ENCODE data around the gene PELO. TPM values are rescaled to one million over a fixed set of nuclear protein-coding genes. Genes with fewer than 3 reads are reported as not detected.
A peak's percentile ranks its signal among the peaks of the same experiment; 100 is the strongest.

The PELO gene
- total and polyA plus RNA-seq, 2 donors (not counting 3 experiments of a cell fraction or from before 2014, with no cell fraction given): 8.6 to 13.2 TPM

DNA sequence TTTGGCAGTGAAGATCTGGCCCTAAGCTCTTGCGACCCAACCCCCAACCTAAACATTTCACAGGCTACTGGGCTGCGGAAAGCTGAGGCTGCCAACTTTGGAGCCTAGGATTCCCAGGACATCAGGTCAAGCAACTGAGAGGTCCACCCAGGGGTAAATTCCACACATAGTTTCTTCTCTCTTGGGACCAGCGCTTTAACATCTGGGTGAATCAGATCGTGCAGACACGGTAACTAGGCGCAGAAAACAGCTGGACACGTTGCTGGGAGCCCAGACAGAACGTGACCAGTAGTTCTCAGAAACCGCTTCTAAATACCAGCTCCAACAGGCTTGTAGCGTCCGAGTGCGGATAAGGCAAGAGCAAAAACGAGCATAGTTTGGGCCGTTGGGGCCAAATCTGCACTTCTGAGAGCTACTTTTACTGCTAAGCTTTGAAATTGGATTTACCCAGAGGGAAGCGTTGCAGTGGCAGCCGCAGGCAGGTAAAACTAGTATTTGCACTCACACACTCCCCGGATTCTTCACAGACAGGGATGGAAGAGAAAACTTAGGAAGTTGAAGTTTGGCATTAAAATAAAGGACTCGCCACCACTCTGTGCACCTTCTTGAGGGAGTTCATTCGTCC lies 11.8 kb downstream of the PELO start:
- peak overlapping the region; percentile 79 for H3K9ac ChIP-seq (replicated peaks; ENCODE audit: extremely low read depth, insufficient read depth, low read length)
- H3K36me3 ChIP-seq (ENCODE audit: control insufficient read depth in 2 of 2, extremely low read depth in 1 of 2, insufficient read depth in 2 of 2, low read length in 2 of 2): no peaks in the 10 kb centered on the region
- peaks cover 25% of the 10 kb centered on the region for H3K4me1 ChIP-seq (ENCODE audit: control insufficient read depth, extremely low read depth, insufficient read depth, low read length)
- H3K9me1 ChIP-seq (replicated peaks; ENCODE audit: control insufficient read depth, extremely low read depth, insufficient read depth, low read length): no peaks in the 10 kb centered on the region
- TF ChIP-seq FOS (IDR thresholded peaks at IDR 0.05; ENCODE audit: borderline replicate concordance, insufficient read depth, low read length) (no peak), MYC (IDR thresholded peaks at IDR 0.05; ENCODE audit: low read depth, low read length) (no peak), POLR2A (IDR thresholded peaks at IDR 0.05; ENCODE audit: low read depth, low read length) (no peak), JUN (IDR thresholded peaks at IDR 0.05; ENCODE audit: borderline replicate concordance, insufficient read depth, insufficient read length, low read depth) (no peak), POLR2AphosphoS5 (IDR thresholded peaks at IDR 0.05; ENCODE audit: insufficient read depth, low read depth, low read length) (no peak)
- TF ChIP-seq, protein P1, sequence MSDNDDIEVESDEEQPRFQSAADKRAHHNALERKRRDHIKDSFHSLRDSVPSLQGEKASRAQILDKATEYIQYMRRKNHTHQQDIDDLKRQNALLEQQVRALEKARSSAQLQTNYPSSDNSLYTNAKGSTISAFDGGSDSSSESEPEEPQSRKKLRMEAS (IDR thresholded peaks at IDR 0.05; ENCODE audit: insufficient read depth, insufficient read length): no peak
- TF ChIP-seq, protein P2, sequence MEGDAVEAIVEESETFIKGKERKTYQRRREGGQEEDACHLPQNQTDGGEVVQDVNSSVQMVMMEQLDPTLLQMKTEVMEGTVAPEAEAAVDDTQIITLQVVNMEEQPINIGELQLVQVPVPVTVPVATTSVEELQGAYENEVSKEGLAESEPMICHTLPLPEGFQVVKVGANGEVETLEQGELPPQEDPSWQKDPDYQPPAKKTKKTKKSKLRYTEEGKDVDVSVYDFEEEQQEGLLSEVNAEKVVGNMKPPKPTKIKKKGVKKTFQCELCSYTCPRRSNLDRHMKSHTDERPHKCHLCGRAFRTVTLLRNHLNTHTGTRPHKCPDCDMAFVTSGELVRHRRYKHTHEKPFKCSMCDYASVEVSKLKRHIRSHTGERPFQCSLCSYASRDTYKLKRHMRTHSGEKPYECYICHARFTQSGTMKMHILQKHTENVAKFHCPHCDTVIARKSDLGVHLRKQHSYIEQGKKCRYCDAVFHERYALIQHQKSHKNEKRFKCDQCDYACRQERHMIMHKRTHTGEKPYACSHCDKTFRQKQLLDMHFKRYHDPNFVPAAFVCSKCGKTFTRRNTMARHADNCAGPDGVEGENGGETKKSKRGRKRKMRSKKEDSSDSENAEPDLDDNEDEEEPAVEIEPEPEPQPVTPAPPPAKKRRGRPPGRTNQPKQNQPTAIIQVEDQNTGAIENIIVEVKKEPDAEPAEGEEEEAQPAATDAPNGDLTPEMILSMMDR (IDR thresholded peaks at IDR 0.05; ENCODE audit: extremely low read depth in 1 of 2, insufficient read depth in 1 of 2, low read depth in 1 of 2, low read length in 2 of 2): no peak
- BruUV-seq (replicated peaks): no TSS peak
- H3K27ac ChIP-seq (ENCODE audit: insufficient read depth, low read depth, low read length): peak overlapping the region; percentile 58
- DNase-seq (ENCODE audit: low read depth, low spot score): peak; percentile 69
- ChIA-PET POLR2A (interaction anchor here (0.8 kb wide), 1 partner anchor 74 kb away, joined by 3 read pairs; no protein-coding TSS in a partner anchor), CTCF (interaction anchor here (1.0 to 4.6 kb wide), 13 partner anchors 10 to 135 kb away, joined by 3 to 71 read pairs (median 6); partner anchors contain the start of genes ITGA1 and PELO)
- peak overlapping the region; percentile 66 to 90 (median 69) for H3K4me3 ChIP-seq (replicated peaks in 1 of 3; ENCODE audit: insufficient read depth in 1 of 3, low read depth in 1 of 3, low read length in 3 of 3)
- H3K79me2 ChIP-seq (ENCODE audit: control insufficient read depth, insufficient read depth, low read length): peaks cover 34% of the 10 kb centered on the region
- dilution Hi-C loops (cut with MboI; ENCODE audit: extremely low pct_ligation_motif_present, low sequenced_read_pairs): no loop called here
- intact Hi-C loops (cut with micrococcal nuclease): loop anchor here (1.0 kb wide), 2 partner anchors 11 to 116 kb away; no protein-coding TSS in a partner anchor
- H3K9me3 ChIP-seq (replicated peaks; ENCODE audit: control insufficient read depth, insufficient read depth, low read length): no peaks in the 10 kb centered on the region
- H4K20me1 ChIP-seq (replicated peaks; ENCODE audit: control insufficient read depth, extremely low read depth, insufficient read depth, low read length): no peaks in the 10 kb centered on the region
- H3K4me2 ChIP-seq (ENCODE audit: insufficient read depth, low read length): peak overlapping the region; percentile 91
- FAIRE-seq: no peak
- no peaks in the 10 kb centered on the region for H3K27me3 ChIP-seq (ENCODE audit: control insufficient read depth in 2 of 2, insufficient read depth in 2 of 2, low read length in 2 of 2)
- H2AFZ ChIP-seq (ENCODE audit: low read depth, low read length): peak overlapping the region; percentile 85

Measured in endothelial cell of umbilical vein (primary cell).